Erythroblast (primary cell): ENCODE measurements around the gene ANP32D.
"Not testable (repeated sequence)": the region's sequence is repeated elsewhere in the genome, so short reads cannot be mapped to it uniquely, and the experiment has no call there.

Source experiments
- DNase-seq, 2 experiments: peaks; one replicate each; lab custom pipeline; 2025; lab: John Stamatoyannopoulos, UW
- GATA1 ChIP-seq: IDR thresholded peaks from 2 replicates; pipeline ENCODE4 v1.6.1; 2011; ENCODE audit warnings: low read depth, mild to moderate bottlenecking, control low read depth, low read length, moderate library complexity
- POLR2A ChIP-seq: IDR thresholded peaks from 2 replicates; pipeline ENCODE4 v1.6.1; 2011; ENCODE audit warnings: mild to moderate bottlenecking, low read length

Gene ANP32D

DNA sequence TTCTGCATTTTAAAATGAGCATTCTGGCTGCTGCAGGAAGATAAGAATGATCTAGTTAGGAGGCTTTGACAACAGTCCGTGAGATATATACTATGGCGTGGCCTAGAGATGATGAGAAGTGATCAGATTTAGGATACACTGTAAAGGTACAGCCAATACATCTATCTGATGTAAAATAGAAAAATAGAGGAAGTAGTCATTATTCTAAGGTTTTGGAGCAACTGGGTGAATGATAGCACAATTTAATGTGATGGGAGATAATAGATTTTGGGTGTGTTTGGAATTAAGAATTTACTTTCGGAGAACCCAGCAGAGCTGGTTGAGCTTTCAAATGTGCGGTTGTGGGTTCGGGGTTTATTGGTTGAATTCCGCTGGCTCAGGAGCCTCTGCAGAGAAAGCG lies at the start of gene ANP32D:
ANP32D (plus strand) TSS at position 301 of the 400 bp plus-strand sequence. CDS start 106 bp downstream, outside the sequence.
- TF ChIP-seq GATA1 (no peak), POLR2A (no peak)
- no peak for DNase-seq

DNA sequence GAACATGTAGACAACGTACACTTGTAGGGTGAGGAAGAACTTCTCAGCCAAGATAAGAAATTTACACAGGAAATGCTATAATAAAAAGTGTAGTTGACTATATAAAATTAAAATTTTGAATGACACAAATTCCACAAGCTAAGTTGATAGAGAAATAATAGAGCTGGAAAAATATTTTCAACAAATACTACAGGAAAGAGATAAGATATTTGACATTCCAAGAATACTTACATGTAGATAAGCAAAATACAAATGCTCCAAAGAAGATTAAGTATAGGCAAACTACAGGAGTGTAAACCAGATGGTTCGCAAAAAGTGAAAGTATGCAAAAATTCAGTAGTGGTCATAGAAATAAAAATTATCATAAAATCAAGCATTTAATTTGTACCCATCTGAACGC lies 49.2 kb upstream of the ANP32D start:
- no peak for DNase-seq
- TF ChIP-seq POLR2A (no peak), GATA1 (no peak)

DNA sequence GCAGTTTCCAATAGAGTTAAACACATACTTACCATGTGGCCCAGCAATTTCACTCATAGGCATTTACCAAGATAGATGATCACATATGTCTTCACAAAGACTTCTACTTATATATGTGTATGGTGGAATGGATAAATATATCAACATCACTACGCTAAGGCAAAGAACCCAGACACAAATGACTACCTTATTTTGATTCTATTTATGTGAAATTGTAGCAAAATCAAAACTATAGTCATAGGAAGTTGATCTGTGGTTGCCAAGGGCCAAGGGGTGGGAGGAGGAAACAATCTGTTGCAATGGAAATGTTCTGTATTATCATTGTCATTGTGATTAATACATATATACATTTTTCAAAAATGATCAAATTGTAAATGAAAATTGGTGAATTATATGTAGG lies 47.7 kb upstream of the ANP32D start:
- no peak for DNase-seq

DNA sequence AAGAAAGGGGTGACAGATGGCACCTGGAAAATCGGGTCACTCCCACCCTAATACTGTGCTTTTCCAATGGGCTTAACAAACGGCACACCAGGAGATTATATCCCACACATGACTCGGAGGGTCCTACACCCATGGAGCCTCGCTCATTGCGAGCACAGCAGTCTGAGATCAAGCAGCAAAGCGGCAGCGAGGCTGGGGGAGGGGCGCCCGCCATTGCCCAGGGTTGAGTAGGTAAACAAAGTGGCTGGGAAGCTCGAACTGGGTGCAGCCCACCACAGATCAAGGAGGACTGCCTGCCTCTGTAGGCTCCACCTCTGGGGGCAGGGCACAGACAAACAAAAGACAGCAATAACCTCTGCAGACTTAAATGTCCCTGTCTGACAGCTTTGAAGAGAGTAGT lies 38.3 kb upstream of the ANP32D start:
- DNase-seq = not testable (repeated sequence)

More for the DNA sequence above, 47.7 kb upstream of the ANP32D start:
- TF ChIP-seq GATA1 (no peak), POLR2A (no peak)

DNA sequence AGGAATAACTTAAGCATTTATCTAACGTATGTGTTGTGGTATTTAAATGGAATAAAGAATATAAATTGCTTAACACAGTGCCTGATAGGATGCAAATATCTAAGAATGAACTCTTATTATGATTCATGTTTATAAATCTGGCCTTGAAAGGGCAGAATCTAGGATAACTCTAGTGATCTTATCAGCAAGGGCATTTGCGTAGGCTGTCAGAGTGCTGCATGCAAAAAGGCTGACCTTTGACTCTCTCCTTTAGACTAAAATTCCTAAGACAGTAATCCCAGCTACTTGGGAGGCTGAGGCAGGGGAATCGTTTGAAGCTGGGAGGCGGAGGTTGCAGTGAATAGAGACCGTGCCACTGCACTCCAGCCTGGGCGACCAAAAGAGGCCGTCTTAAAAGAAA lies 31.3 kb upstream of the ANP32D start:
- no peak for TF ChIP-seq POLR2A
- no peak for TF ChIP-seq GATA1
- DNase-seq = no peak

DNA sequence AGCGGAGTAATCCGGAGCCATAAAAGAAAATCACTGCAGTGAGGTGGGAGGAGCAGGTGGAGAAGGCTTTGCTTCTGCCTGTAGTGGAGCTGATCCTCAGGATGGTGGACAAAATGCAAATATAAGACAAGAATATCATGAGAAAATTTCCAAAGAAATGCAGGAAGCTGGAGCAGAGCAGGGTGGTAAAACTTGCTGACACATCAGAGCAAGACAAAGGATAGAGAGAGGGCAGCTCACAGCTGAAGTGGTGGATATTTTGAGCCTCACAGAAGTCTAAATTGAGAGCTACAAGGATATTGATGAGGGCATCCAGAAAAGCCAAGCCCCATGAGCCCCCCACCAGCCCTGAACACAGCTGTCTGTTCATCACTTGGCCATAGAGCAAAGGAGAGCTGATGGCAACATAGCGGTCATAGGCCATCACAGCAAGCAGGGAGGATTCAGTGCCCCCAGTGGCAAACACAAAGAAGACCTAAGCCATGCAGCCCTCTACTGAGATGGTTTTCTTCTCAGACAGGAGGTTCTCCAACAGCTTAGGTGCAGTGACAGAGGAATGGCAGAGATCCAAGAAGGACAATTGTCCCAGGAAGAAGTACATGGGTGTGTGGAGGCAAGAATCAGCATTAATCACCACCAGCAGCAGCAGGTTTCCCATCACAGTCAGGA lies 30.0 kb upstream of the ANP32D start:
- TF ChIP-seq POLR2A = no peak
- no peak for TF ChIP-seq GATA1
- DNase-seq = no peak

DNA sequence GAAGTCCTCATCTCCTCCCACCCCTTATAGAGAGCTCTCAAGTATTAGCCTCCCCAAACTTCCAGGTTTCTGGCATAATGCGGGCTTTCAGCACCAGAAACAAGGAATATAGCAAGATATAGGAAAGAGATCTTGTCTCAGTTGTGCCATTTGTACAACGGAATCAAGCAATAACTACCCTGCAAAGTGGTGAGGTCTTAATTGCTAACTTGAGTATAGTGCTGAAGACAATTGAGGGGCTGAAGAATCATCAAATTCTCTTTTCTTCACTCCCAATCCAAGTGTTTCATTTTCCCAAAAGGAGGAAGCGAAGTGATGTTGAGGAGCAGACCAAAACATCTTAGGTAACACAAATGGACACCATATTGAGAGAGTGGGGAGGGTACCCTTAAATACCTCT lies 26.8 kb upstream of the ANP32D start:
- no peak for DNase-seq
- TF ChIP-seq GATA1 (no peak), POLR2A (no peak)

DNA sequence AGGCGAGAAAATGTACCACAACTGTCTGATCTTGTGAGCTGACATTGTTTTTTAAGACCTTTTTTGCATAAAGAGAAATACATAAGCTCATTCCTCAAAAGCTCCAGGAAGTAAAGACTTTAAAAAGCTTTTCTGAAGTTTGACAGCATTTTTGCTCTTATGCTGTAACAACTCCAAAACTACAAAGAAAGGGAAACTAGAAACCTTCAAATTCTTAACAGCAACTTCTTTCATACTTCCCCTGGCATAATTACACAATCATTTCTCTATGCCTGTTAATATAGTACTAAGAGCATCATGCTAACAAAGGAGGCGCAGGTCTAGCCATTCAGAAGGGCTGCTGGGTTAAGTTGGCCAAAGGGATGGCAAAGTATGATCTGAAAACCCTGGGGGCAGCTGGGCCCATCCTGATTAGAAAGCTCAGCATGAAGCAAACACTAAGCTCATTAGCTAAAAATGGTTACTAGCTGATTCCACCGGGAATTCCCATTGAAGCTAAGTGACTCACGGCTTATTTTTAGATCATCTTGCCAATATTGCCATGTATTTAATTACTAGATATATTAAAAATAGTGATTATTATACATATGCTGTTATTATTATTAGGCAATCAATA lies 26.1 kb upstream of the ANP32D start:
- no peak for TF ChIP-seq POLR2A
- TF ChIP-seq GATA1 = no peak
- DNase-seq = no peak

DNA sequence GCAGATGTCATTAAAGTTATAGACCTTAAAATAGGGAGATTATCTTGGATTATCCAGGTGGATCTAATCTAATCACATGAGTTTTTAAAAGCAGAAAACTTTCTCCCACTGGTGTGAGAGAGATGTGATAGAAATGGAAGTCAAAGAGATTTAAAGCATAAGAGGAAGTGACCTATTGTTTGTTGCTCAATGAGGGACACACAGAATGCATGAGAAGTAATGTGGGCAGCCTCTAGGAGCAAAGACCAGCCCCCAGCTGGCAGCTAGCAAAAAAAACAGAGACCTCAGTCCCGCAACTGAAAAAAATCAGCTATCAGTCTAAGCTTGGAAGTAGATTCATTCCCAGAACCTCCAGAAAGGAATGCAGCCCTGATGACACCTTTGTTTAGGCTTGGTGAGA lies 24.6 kb upstream of the ANP32D start:
- TF ChIP-seq GATA1 = no peak
- TF ChIP-seq POLR2A = no peak
- DNase-seq = no peak

DNA sequence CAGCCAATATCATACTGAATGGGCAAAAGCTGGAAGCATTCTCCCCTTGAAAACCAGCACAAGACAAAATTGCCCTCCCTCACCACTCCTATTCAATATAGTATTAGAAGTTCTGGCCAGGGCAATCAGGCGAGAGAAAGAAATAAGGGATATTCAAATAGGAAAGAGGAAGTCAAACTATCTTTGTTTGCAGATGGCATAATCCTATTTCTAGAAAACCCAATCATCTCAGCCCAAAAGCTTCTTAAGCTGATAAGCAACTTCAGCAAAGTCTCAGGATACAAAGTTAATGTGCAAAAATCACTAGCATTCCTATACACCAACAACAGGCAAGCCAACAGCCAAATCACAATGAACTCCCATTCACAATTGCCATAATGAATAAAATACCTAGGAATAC lies 21.0 kb upstream of the ANP32D start:
- TF ChIP-seq GATA1 (no peak), POLR2A (no peak)
- no peak for DNase-seq

DNA sequence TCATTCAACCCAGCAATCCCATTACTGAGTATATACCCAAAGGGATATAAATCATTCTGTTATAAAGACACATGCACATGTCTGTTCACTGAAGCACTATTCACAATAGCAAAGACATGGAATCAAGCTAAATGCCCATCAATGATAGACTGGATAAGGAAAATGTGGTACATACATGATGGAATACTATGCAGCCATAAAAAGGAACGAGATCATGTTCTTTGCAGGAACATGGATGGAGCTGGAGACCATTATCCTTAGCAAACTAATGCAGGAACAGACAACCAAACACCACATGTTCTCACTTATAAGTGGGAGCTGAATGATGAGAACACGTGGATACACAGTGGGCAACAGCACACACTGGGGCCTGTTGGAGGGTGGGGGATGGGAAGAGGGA lies 19.4 kb upstream of the ANP32D start:
- not testable (repeated sequence) for DNase-seq

DNA sequence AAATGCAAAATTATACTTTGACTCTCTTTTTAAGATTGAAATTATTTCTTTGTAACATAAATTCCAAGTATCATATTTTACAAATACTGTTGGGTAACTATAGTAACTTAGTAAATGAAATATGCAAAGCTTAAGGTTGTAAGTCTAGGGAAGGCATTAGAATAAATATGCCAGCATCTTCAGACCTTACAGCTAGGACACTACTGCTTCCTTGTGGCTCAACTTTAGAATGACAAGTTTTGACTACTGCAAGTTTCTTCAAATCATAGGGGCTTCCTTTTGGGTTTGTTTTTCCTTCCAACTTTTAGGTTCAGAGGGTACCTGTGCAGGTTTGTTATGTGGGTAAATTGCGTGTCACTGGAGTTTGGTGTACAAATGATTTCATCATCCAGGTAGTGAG lies 17.7 kb upstream of the ANP32D start:
- DNase-seq = peak; percentile 16 to 31
- no peak for TF ChIP-seq GATA1
- TF ChIP-seq POLR2A = no peak

DNA sequence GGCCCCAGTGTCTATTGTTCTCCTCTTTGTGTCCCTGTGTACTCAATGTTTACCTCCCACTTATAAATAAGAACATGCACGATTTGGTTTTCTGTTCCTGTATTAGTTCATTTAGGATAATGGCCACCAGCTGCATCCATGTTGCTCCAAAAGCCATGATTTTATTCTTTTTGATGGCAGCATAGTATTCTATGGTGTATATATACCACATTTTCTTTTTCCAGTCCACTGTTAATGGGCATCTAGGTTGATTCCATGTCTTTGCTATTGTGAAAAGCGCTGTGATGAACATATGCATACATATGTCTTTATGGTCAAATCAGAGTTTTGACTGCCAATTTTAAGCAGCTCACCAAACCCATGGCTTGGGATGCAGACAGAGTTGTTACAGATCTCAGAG lies 17.2 kb upstream of the ANP32D start:
- DNase-seq = no peak
- TF ChIP-seq GATA1 (no peak), POLR2A (no peak)

DNA sequence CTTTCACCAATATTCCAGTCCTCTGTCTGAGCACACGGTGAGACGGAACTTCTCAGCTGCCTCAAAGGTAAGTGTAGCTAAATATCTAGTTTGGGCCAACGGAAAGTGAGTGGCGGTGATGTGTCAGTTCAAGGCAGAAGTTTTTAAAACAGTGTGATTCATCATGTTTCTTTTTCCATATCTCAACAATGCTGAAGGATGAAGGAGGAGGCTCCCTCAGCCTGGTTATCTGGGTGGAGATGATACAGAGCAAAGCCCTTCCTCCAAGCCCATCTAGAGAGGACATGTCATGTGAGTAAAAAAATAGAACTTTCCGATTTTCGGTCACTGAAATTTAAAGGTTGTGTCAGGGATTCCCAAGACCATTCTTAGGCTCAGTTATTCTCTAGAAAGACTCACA lies 13.1 kb upstream of the ANP32D start:
- DNase-seq = no peak
- no peak for TF ChIP-seq GATA1
- no peak for TF ChIP-seq POLR2A

DNA sequence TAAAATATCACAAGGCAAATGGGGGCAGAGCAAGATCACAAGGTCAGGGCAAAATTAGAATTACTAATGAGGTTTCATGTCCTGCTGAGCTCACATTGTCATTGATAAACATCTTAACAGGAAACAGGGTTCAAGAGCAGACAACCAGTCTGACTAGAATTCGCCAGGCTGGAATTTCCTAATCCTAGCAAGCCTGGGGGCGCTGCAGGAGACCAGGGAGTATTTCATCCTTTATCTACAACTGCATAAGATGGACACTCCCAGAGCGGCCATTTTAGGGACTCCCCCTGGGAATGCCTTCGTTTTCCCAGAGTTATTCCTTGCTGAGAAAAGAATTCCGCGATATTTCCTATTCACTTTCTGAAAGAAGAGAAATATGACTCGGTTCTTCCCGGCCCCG lies 3.3 kb upstream of the ANP32D start:
- DNase-seq = not testable (repeated sequence)
